Measurements from ENCODE around the gene DHX8. TPM values are rescaled to one million over a fixed set of nuclear protein-coding genes. Genes with fewer than 3 reads are reported as not detected.

Gene DHX8
- total RNA-seq, 1 donor from 2014 or later, result 71.9 TPM

DNA sequence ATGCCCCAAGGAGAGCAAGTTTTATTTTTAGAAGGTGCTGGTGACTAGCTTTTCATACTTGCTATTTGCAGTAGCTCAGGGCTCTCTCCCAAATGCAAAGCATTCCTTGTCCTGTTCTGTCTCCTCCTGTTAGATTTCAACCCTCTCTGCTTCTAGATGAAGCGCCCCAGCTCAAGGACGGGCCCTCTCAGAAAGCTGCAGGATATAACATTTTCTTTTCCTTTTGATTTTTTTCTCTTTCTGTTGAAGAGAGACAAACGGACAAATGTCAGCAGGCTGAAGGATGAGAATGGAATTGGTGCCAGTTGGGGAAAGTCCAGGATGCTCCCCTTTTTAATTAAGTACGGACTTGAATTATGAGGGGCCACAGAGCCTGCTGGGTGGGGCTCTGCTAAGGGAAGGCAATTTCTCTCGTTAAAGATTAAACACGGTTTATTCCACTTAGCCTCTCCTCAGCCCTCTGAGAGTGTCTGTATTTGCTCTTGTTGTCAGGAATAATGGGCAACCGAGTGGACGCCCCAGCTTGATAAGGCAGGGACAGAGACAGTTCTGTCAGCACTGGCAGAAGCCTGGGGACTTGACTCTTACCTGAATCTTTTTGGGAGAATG, 68.6 kb downstream of the DHX8 start:
- H3K4me1 Mint-ChIP-seq, result peaks cover 10% of the 10 kb centered on the region
- H3K27me3 Mint-ChIP-seq (ENCODE audit: low read depth), result peaks cover 43% of the 10 kb centered on the region
- no peaks in the 10 kb centered on the region for H3K36me3 Mint-ChIP-seq
- H3K4me3 Mint-ChIP-seq, result no peak overlapping the region
- no peak overlapping the region for H3K27ac Mint-ChIP-seq
- no peak for DNase-seq (ENCODE audit: low spot score in 2 of 2, unreplicated experiment in 2 of 2)
- peaks cover 3% of the 10 kb centered on the region for H3K9me3 Mint-ChIP-seq
- no peak for TF ChIP-seq CTCF (IDR thresholded peaks at IDR 0.05; ENCODE audit: unreplicated experiment)

DNA sequence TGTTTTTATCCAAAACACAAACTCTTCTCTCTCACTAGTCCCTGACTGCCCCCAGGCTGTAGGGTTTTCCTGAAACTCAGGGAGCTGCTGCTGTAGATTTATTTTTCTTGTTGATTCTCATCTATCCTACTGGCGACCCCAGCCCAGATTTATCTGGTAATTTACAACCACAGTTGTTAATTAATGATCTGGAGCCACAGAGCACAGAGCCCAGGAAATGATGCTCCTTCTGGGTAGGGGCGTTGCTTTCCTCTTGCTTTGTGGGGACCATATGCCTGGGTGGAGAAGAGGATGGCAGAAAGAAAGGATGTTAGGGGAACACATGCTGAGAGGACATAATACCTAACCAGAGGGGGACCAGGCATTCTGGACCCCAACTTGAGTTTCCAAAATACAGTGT, 69.8 kb downstream of the DHX8 start:
- peaks cover 3% of the 10 kb centered on the region for H3K9me3 Mint-ChIP-seq
- no peak for DNase-seq (ENCODE audit: low spot score in 2 of 2, unreplicated experiment in 2 of 2)
- H3K27me3 Mint-ChIP-seq (ENCODE audit: low read depth), result peaks cover 35% of the 10 kb centered on the region

GRCh38 chr17:43554857-43555256, 71.1 kb downstream of the DHX8 start:
- no peak for TF ChIP-seq CTCF (IDR thresholded peaks at IDR 0.05; ENCODE audit: unreplicated experiment)
- Mint-ChIP-seq H3K4me1 (peaks cover 15% of the 10 kb centered on the region), H3K36me3 (no peaks in the 10 kb centered on the region), H3K27ac (no peak overlapping the region), H3K4me3 (no peak overlapping the region), H3K27me3 (ENCODE audit: low read depth) (peaks cover 22% of the 10 kb centered on the region), H3K9me3 (peaks cover 3% of the 10 kb centered on the region)
- no peak for DNase-seq (ENCODE audit: low spot score in 2 of 2, unreplicated experiment in 2 of 2)

More for the DNA sequence above, 69.8 kb downstream of the DHX8 start:
- no peak overlapping the region for H3K4me3 Mint-ChIP-seq
- H3K4me1 Mint-ChIP-seq, result peaks cover 12% of the 10 kb centered on the region
- no peak for TF ChIP-seq CTCF (IDR thresholded peaks at IDR 0.05; ENCODE audit: unreplicated experiment)
- H3K27ac Mint-ChIP-seq, result no peak overlapping the region
- no peaks in the 10 kb centered on the region for H3K36me3 Mint-ChIP-seq

GRCh38 chr17:43556292-43556691, 72.5 kb downstream of the DHX8 start:
- no peak for DNase-seq (ENCODE audit: low spot score in 2 of 2, unreplicated experiment in 2 of 2)
- Mint-ChIP-seq H3K27me3 (ENCODE audit: low read depth) (peaks cover 20% of the 10 kb centered on the region), H3K36me3 (no peaks in the 10 kb centered on the region), H3K27ac (no peak overlapping the region), H3K4me3 (no peak overlapping the region), H3K4me1 (peaks cover 16% of the 10 kb centered on the region), H3K9me3 (peaks cover 3% of the 10 kb centered on the region)
- TF ChIP-seq CTCF (IDR thresholded peaks at IDR 0.05; ENCODE audit: unreplicated experiment), result no peak

DNA sequence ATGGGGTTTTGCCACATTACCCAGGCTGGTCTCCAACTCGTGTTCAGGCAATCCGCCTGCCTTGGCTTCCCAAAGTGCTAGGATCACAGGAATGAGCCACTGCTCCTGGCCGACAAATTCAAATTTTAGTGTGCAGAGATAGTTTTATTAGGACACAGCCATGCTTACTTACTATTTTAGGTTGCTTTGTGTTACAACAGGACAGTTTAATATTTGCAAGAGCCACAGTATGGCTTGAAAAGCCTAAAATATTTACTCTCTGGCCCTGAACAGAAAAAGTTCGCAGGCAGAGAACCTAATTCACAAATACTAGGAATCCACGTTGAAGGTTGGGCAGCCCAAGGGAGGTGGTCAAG, 75.0 kb downstream of the DHX8 start:
- peaks cover 3% of the 10 kb centered on the region for H3K9me3 Mint-ChIP-seq
- no peak for TF ChIP-seq CTCF (IDR thresholded peaks at IDR 0.05; ENCODE audit: unreplicated experiment)
- H3K4me3 Mint-ChIP-seq, result no peak overlapping the region
- no peaks in the 10 kb centered on the region for H3K36me3 Mint-ChIP-seq
- peaks cover 30% of the 10 kb centered on the region for H3K27me3 Mint-ChIP-seq (ENCODE audit: low read depth)
- peaks cover 26% of the 10 kb centered on the region for H3K4me1 Mint-ChIP-seq
- no peak overlapping the region for H3K27ac Mint-ChIP-seq
- DNase-seq (ENCODE audit: low spot score in 2 of 2, unreplicated experiment in 2 of 2), result no peak
